ENCODE data around the gene FMNL3.

DNA sequence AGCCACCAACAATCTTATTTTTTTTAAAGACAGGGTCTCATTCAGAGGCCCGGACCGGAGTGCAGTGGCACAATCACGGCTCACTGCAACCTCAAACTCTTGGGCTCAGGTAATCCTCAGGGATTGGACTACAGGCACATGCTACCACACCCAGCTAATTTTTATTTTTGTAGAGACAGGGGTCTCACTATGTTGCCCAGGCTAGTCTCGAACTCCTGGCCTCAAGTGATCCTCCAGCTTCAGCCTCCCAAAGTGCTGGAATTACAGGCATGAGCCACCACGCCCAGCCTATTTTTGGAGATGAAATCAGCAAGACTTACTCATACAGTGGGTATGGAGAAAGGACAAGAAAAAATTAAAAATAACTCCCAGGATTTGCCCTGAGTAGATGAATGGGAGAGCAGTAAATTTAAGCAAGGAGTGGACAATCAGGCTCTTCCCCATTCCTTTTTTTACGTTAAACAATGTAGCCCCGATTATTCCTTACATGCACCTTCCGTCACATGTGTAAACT lies 13.2 kb downstream of the FMNL3 start:
- TF ChIP-seq FOXM1 (IDR thresholded peaks at IDR 0.05; ENCODE audit: borderline replicate concordance) = no peak
- TF ChIP-seq SUZ12 (IDR thresholded peaks at IDR 0.05) = no peak
- TF ChIP-seq TARDBP (IDR thresholded peaks at IDR 0.05) = no peak
- no peak for TF ChIP-seq NFRKB (IDR thresholded peaks at IDR 0.05)
- no peak for TF ChIP-seq BHLHE40 (IDR thresholded peaks at IDR 0.05; ENCODE audit: borderline replicate concordance)
